Measurements from ENCODE around the gene TTC24. TPM values are rescaled to one million over a fixed set of nuclear protein-coding genes. Genes with fewer than 3 reads are reported as not detected.

Gene TTC24
- polyA plus RNA-seq, 12 donors, result 0.19 to 0.70 (median 0.29) TPM; not detected in 4

DNA sequence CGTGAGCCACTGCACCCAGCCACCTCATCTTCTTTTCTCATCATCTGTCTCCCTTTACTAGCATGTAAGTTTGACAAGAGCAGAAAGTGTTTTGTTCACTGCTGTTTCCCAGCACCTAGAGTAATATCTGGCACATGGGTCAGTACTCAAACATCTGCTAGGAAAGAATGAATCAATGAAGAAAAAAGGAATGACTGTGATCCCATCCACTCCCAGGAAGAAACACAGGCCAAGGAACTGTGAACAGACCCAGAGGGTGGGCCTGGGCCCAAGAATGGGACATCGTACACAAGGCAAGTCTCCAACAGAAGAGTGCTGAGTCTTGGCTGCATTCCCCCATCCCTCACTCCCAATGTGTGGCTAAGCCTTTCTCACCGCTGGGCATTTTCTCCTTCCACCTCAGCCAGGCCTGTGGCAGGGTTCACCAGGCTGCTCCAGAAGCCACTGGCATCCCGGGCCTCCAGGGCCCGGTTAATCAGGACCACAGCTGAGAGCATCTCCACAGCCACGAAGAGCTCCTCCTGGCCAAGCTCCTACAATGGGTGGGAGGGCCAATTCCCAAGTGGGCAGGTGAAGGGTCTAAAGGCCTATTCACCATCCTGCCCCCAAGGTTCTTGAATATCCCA lies 25.6 kb upstream of the TTC24 start:
- peak; percentile 46 for DNase-seq

DNA sequence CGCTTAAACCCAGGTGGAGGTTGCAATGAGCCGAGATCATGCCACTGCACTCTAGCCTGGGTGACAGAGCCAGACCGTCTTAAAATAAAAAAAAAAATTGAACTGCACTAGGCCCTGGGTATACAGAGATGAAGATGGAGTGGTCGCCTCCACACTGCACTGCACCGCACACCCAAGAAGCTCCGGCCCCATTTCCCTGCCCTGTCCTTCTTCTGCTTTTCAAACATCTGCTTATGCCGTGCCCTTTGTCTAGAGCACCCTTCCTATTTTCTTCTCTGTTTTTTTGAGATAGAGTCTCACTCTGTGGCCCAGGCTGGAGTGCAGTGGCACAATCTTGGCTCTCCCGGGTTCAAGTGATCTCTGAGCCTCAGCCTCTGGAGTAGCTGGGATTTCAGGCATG lies 24.6 kb upstream of the TTC24 start:
- DNase-seq, result no peak

GRCh38 chr1:156555715-156556114 lies 23.8 kb upstream of the TTC24 start:
- DNase-seq, result no peak

DNA sequence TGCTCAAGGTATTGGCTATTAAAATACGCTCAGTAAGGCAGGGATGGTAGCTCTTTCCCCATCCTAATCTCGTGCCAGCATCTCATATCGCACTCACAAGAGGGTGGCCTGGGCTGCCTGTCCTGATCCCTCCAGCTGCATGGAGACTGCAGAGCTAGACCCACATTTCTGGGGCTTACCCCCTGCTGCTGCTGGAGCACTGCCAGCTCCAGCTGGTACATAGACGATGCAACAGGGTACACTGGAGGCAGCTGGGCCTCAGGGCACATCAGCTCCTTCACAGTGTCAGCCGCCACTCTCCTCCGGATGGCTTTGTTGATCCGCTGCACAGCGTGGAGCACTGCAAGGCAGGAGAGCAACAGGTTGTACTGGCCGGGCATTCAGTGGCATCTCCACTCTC lies 23.2 kb upstream of the TTC24 start:
- no peak for DNase-seq

GRCh38 chr1:156559086-156559796 lies 20.3 kb upstream of the TTC24 start:
- DNase-seq, result no peak

- no peak for DNase-seq
Measured at GRCh38 chr1:156559797-156560385, 19.6 kb upstream of the TTC24 start.

DNA sequence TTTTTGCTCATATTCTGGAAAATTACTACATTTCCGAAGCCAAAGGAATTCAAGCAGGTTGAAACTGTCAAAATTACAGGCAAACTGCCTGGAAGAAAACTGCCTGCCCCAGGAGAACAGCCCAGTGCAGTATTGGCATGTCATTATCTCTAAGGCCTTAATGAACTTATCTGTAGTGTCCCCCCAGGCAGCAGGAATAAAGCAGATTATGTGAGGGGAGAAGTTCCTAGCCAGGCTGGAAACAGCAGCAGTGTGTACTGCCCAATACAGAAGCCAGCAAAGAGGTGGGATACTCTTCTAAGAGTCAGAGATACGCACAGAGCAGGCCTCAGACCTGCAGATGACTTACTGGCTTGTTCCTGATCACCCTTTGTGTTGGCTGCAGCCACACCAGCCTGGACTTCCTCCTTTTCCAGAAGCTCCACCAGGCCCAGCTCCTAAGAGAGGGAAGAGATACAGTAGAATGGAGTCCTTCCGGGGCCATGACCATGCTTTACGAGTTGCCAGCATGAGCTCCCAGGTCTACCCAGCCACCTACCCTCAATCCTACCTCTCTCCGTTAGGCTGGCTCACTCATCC lies 18.8 kb upstream of the TTC24 start:
- DNase-seq, result no peak

GRCh38 chr1:156565519-156565918 lies 14.0 kb upstream of the TTC24 start:
- no peak for DNase-seq

- no peak for DNase-seq
Measured at GRCh38 chr1:156566436-156566835, 13.1 kb upstream of the TTC24 start.

GRCh38 chr1:156571261-156571852 lies 8.2 kb upstream of the TTC24 start:
- DNase-seq, result no peak

DNA sequence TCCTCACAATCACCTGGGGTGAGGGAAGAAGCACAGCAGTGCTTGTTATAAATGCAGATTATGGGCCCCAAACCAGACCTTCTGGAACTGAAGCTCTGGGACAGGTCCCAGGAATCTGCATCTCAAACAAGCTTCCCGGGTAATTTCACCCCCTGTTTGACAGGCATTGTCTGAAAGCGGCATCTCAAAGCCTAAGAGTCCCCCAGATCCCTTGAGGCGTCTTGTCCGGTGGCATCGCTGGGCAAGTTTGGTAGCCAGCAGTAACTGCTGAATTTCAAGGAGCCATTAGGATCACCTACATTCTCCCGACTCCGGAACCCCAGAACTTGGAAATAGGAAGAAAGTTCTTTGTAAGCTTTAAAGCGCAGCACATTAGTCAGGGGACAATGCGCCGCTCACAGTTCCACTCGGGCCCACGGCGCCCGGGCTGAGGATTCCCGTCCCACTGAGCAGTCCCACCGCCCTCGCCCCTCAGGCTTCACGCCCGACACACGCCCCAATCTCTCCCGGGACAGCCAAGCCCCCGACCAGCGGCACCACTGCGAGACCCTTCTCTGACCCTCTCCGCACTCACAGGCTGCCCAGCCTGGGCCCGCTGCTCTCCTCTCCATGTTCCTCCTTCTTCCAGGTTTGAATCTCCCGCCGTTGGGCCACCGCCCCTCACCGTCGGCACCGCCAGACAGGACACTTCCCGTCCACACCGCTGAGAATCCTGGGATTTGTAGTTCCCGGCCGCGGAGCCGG lies 7.4 kb upstream of the TTC24 start, which contains the start of gene IQGAP3:
Gene IQGAP3, minus strand, starts transcription at position 647 of the 744 bp plus-strand sequence. Its CDS starts 36 bp downstream, at position 611.
- peak; percentile 79 for DNase-seq

- DNase-seq, result no peak
Measured at GRCh38 chr1:156572663-156573018, 6.9 kb upstream of the TTC24 start.

DNA sequence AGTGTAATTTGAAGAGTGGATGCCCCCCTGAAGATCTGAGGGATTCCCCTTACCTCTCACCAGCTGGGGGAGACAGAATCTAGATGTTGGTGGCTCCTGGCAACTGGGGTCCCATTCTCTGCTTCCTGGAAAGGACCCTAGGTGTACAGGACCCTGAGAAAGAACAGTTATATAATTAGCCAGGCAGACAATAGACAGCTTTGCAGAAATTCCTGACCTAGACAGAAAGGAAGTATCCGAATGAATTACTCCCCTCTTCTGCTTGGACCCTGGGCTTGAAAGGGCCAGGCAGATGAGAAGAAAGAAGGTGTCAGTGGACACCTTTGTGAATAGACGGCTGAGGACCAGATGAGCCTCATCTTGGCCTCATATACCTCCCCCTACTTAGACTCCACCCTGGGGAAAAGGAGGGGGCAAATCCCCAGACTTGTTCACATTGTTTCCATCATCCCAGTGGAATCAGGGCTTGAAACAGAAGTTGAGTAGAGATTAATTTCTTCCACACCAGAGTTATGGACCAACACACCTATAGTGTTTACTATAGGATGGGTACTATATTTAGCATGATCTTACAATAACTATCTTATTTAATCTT lies 5.4 kb upstream of the TTC24 start:
- DNase-seq, result no peak

- no peak for DNase-seq
Measured at GRCh38 chr1:156577550-156577949, 2.0 kb upstream of the TTC24 start.

GRCh38 chr1:156578055-156578454 lies 1.5 kb upstream of the TTC24 start:
- DNase-seq, result no peak

- DNase-seq, result no peak
Measured at GRCh38 chr1:156581661-156582387, 2.3 kb downstream of the TTC24 start.

DNA sequence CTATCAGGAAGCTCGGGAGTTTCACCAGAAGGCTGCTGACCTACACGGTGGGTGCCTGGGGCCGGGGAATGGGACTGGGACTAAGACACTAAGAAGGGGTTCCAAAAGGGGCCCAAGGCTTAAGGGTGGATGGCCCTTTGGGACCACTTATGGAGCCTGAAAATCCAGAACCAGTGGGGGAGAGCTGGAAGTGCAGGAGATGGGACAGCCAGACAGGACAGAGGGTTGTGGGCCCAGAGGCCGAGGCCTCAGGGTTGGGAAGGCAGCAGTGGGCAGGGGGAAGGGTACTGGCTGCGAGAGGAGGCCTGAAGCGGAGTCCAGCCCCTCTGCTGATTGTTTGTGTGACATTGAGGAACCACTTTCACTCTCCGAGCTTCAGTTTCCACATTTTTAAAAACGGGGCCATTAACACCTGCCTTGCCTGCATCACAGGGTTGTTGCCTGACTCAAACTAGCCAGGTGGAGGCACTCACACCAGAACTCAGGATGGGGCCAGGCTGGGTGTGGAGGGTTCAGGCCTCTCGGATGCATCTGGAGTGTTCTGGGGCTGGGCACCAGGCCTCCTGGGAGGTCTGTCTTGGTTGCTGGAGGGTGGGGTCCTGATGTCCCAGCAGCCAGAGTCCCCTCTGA lies 3.0 kb downstream of the TTC24 start:
- DNase-seq, result no peak

DNA sequence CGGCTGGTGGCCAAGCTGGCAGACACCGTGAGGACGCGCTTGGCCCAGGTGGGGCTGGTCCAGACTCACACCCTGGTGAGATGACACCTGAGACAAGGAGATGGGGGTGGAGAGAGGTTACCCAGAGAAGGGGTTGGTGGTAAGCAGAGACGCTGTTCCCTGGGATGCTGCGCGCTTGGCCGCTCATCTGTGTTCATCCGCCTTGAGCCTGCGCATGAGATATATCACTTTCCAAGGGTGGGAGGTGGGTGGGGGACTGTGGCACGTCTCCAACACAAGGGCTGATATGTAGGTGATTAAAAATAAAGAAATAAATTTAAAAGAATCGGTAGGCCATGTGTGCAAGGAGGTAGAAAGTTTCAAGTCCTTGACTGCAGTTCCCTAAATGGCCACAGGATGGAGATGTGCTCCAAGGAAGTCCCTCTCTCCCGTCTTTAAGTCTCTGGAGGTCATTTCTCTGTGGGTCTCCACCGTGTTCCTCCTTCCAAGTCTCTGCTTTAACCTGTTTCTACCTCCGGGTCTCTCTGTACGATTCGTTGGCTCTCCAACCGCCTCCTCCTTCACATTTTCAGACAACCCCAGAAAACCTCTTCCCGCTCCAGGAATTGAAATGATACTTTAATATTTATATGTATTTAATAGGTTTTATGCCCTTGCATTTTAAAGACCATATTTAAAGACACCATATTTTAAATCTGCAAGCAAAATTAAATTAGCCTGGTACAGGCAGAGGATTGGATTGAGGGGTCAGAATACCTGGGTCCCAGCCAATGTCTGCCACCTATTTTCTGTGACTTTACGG lies 4.5 kb downstream of the TTC24 start:
- DNase-seq, result peak; percentile 74

GRCh38 chr1:156584813-156585212 lies 5.3 kb downstream of the TTC24 start:
- no peak for DNase-seq

Data from muscle of arm (tissue), 12 donors.